Midbrain (tissue), 1 donor: Measurements from ENCODE around the gene IPO8.
A peak's percentile ranks its signal among the peaks of the same experiment; 100 is the strongest.

ENCODE experiments used
- DNase-seq: peaks from one replicate; lab custom pipeline; 2025; lab: John Stamatoyannopoulos, UW

The IPO8 gene

DNA sequence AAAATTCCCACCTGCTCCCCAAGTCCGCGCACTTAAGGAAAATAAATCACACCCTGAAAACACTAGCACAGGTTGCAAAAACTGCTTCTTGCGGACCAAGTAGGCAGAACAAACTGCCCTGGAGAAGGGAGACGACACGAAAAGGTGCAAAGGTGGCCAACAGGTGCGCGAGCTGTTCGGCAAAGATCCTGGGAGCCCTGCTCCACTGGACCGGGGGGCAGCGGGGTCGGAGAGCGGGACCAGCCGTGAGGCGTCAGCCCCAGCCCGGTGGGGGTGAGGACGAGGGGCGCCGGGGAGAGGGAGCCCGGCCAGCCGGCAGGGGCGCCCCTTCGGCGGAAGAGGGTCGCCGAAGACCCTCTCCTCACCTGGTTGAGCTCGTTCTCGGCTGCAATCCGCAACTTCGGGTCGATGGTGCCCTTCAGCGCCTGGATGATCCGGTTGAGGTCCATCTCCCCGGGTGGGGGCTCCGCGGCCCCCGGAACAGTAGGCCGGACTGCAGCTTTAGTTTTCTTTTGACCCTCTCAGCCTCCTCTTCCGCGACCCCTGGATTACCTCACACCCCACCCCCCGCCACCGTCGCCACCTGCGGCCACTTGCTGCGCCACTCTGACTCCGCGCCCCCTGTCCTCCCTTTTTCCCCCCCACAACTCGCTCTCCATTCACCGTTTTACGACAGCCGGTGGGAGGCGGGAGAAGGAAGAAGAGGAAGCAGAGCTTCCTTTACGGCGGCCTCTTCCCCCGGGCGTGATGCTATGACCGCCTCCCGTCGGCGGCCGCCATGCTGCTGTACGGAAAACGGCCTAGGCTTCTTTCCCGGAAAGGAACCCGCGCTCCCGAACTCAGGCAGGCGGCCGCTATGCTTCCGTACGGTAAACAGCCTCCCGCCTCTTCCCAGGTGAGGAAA is at the start of gene IPO8:
IPO8 (minus strand) TSS at position 671 of the 904 bp plus-strand sequence; CDS start at position 449, 222 bp downstream.
- peak; percentile 92 for DNase-seq

DNA sequence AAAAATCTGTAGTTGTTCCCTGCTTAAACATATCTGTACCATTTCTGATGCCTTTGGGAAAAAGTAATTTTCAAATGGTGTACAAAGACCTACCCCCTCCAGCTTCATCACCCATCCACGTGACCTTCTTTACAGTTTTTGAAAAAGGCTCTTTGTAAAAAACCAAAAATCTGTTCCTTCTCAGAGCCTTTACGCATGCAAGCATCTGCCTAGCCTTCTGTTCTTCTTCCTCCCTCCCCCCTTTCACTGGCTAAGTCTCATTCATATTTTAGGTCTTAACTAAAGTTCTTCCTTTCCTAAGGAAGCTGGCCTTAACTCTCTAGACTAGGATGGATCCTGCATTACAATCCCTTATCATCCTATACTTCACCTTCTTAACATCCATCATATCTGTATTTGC is 48.7 kb upstream of the IPO8 start:
- no peak for DNase-seq

DNA sequence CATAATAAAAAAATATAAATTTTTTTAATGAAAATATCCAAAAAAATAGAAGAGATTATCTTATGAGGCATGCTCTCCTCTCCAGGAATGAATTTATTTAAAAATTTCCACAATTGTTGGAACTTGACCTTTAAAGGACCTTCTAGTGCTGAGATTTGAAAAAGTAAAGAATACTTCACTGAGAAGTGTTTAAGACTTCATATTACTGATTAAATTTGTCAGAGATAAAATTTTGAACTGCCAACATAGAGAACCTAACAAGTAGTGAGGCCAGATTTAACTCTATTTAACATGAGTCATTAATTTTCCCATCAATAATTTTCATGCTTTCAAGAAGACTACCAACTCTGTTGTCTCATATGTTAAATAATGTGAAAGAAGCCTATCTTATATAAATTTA is 44.6 kb upstream of the IPO8 start:
- no peak for DNase-seq

DNA sequence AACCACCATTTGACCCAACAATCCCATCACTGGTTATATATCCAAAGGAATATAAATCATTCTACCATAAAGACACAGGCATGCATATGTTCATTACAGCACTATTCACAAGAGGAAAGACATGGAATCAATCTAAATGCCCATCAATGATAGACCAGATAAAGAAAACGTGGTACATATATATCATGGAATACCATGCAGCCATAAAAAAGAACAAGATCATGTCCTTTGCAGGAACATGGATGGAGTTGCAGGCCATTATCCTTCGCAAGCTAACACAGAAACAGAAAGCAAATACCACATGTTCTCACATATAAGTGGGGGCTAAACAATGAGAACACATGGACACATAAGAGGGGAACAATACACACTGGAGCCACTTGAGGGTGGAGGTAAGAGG is 43.4 kb upstream of the IPO8 start:
- no peak for DNase-seq

- no peak for DNase-seq
Observed at GRCh38 chr12:30732954-30733637, 37.4 kb upstream of the IPO8 start.

DNA sequence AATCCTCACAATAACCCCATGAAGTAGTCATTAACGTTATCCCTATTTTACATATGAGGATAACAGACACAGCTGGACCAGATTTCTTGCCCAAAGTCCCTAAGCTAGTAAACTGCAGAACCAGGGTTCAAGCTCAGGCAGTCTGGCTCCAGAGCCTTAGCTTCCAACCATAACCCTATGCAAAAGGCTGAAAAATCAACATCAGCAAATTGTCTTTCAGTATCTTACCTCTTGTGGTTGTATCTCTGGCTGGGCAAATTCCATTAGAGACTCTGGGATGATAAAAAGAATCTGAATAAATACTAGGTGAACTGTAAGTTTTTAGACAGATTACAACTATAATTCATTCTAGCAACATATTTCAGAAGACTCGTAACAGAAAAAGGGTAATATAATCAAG is 34.3 kb upstream of the IPO8 start:
- DNase-seq, result no peak

GRCh38 chr12:30729547-30729946 is 33.9 kb upstream of the IPO8 start:
- DNase-seq, result no peak

DNA sequence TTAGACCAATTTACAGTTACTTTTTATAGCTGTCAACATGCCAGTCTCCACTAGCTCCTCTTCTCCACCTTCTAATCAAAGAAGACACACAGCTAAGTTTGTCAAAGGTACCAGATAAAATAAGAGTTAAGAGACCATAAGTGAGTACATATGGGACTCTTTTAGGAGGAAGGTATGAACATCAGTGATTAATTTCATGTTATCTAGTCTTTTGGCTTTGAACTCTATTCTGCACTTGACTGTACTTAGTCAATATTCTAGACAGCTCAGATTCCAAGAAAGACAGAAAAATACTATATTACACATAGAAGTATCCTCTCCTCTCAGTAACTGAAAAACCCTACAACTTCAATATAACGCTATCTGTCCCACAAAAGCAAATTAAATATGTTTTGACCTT is 31.0 kb upstream of the IPO8 start:
- no peak for DNase-seq

DNA sequence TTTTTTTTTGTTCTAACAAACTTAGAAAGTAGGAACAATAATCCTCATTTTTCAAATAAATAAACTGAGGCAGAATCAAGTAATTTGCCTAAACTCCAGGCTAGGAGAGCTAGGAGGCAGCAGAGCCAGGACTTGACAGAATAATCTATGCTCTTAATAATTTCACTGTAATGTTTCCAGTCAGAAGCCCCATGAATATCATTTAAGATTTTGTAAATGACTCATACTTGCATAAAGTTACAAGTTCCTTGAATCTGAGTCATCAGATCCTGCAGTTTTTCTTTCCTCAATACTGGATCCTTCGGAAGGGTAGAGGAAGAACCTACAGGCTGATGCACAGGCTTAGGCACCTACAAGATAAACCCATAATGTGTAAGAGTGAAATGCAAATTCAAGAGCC is 30.1 kb upstream of the IPO8 start:
- no peak for DNase-seq

GRCh38 chr12:30719060-30719459 is 23.4 kb upstream of the IPO8 start:
- no peak for DNase-seq

- DNase-seq, result no peak
Observed at GRCh38 chr12:30707613-30708342, 12.1 kb upstream of the IPO8 start.

- DNase-seq, result no peak
Observed at GRCh38 chr12:30706476-30706875, 10.8 kb upstream of the IPO8 start.

DNA sequence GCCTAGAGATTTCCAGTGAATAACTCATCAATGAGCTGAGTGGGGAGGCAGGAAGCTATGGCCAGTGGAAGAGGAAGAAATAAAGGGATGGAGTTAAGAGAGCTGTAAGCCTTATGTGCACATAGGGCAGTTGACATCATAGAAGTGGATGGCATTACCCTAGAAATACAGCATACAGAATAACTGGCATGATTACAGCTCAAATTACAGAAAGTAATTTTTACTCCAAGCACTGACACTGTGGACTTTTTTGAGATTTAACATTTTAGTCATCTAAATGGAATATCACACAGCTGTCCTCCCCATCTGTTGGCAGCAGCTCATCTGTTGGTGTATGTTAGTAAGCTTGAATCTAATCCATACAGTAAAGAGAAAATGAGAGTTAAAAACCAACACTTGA is 5.4 kb upstream of the IPO8 start:
- no peak for DNase-seq

DNA sequence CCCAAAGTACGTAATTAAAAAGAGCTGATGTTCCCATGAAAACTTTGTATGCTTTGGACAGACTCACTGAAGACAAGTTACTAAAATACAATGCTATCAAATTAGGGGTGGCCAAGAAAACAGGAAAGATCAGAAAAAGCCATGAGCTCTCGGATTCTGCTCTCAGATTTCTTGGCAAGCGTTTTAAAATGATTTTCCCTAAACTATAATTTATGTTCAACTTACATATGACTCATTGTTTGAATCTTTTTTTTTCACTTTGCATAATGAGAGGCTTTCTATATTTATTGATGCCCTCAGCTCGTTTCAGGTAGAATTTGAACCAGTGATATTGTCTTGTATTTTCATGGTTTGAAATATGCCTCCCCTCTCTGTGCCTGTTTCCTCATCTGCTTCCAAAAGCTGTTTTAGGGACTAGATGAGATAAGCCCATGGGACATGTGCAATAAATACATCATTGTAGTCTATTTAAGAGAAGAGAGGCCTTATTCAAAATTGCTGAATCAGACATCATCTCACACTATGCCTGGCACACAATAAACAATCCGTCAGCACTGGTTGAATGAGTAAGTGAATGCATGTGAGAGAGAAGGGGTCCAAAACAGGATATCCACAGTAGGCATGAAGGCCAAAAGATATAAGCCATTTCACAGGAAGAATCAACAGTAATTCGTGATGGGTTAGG is 4.7 kb upstream of the IPO8 start:
- DNase-seq, result no peak

GRCh38 chr12:30698346-30698745 is 2.7 kb upstream of the IPO8 start:
- DNase-seq, result no peak

DNA sequence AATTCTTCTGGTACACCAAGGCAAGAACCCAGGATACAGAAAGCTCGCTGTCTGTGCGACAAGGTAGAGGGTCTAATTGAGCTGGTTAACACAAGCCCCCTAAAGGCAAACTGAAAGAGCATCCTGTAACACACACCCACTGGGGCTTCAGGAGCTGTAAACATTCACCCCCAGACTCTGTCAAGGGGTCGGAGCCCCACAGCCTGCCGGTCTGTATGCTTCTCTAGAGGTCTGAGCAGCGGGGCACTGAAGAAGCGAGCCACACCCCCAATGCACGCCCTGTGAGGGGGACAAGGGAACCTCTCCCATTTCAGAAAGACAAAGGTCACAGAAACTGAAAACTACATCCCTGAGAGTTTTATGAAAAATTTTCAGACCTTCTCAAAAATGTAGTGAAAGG is 1.3 kb upstream of the IPO8 start:
- DNase-seq, result no peak

- DNase-seq, result no peak
Observed at GRCh38 chr12:30696486-30696885, 817 bp upstream of the IPO8 start.

GRCh38 chr12:30696103-30696408 is 387 bp upstream of the IPO8 start:
- no peak for DNase-seq

- peak; percentile 44 for DNase-seq
Observed at GRCh38 chr12:30694412-30695198, 1.1 kb downstream of the IPO8 start.

GRCh38 chr12:30692470-30692869 is 3.2 kb downstream of the IPO8 start:
- DNase-seq, result no peak

GRCh38 chr12:30691122-30691879 is 4.4 kb downstream of the IPO8 start:
- DNase-seq, result no peak
